ENCODE measurements around the gene YKT6.
"Not testable (repeated sequence)": the region's sequence is repeated elsewhere in the genome, so short reads cannot be mapped to it uniquely, and the experiment has no call there.

Gene YKT6

DNA sequence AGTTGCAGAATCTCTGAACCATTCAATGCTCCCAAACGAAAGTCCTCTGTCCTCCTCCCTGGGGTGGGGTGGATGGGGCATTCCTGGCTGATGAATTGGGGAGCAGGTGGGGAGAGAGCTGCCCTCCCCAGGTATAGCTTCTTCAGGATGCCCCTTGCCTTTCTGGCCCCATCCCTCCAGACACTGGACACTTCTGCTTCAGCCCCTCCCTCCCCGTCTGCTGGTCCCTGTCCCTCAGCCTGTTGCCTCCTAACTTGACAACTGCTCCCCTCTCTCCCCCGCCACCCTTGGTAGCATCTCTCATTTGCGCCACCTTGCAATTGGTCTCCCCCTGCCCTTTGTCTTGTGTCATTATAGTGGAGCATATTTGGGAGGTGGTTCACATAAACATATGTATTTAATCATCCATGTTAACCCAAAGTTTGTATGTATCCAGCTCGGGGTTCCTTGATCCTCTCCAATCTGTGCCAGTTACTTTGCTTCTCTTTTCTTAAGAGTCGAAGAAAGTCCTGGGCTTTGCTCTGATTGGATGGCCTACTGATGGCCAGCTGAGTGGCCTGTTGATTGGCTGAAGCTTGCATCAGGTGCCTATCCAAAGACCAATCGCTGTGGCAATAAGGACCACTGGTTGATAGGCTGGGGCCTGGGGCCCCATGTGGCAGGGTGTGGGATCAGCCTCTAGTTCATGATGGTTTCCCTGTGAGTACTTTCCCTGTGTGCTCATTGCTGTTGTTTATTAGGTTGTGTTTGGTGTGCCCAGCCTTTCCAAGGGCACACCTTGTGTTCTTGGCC lies 7.6 kb upstream of the YKT6 start:
- no peak for DNase-seq (ENCODE audit: low spot score)

DNA sequence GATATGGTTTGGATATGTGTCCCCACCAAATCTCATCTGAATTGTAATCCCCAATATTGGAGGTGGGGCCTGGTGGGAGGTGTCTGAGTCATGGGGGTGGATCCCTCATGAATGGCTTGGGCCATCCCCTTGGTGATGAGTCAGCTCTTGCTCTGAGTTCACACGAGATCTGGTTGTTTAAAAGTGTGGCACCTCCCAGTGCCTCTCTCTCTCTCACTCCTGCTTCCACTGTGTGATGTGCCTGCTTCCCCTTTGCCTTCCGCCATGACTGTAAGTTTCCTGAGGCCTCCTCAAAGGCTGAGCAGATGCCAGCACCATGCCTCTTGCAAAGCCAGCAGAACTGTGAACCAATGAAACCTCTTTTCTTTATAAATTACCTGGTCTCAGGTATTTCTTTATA lies 6.7 kb upstream of the YKT6 start:
- DNase-seq (ENCODE audit: low spot score): no peak

DNA sequence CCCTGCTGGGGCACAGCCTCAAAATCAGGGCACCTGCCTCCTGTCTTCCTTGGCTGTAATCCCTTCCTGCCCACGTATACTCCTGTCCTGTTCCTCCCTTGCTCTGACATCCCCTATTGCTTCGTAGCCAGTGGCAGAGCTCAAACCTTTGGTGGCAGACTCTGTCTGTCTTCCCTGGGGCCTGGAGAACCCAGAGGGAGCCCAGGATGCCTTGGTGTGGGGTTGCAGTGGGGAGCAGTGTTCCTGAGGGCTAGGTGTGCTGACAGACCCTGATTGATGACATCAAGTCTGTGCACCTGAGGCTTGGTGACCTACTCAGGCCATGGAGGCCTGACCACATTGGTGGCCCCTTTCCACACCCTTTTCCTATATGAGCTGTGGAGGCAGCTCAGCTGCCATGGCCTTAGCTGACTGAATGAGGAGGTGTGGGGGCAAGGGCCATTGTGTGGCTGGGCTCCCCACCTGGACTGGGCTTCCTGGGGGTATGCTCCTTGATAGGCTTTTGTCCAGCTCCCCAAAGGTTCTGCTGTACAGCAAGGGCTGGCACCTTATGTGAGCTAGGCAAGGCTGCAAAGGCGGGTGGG lies 6.1 kb upstream of the YKT6 start:
- no peak for DNase-seq (ENCODE audit: low spot score)

DNA sequence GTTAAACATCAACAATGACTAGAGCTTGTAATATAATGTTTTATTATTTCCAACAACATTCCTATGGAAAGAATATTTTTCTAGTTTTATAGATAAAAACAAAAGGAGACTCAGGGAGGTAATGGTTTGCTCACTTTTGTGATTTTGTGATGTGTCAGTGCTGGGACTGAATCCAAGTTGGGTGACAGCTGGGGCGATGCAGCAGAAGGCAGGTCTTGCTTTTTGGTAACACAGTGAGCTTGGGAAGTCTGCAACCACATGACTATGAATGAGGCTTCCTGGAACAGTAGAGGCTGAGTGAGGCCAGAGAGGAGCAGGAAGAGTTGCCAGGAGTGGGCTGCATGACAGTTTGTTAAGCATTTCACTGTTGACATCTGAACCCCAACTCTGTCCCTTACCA lies 4.9 kb upstream of the YKT6 start:
- no peak for DNase-seq (ENCODE audit: low spot score)

DNA sequence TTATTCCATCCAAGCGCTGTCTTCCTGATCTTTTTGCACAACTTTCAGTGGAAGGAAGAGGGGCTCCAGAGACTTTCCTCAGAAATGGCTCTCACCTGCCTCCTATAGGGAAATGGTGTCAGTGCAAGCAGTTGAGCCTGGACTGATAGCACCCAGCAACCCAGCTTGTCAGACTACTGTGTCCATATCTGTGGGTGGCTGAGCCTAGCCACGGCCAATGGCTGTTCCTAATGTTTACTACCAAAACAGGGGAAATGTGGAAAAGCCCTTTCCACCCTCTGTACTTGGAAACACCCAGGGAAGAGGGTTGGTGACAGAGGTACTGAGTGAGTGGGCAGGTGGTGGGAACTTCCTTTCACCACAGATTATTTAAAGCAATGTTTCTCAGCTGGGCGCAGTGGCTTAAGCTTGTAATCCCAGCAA lies 4.3 kb upstream of the YKT6 start:
- peak; percentile 26 for DNase-seq (ENCODE audit: low spot score)

DNA sequence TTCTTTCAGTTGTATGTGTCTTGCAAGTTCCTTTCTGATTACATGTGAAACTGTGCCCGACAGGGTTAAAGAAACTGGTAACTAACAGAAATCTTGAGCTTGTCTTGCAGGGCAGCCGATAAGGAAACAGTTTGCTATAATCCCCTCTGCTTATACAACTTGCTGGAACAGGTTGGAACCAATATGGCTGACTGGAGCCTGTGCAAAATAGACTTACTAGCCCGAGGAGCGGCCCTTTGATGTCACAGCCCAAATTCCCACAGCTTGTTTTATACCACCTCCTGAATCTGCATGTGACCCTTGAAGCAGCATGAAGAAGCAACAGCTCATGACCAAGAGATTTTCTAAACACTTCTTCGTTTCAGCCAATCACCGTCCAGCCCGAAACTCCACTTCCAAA lies 3.3 kb upstream of the YKT6 start:
- DNase-seq (ENCODE audit: low spot score): no peak

DNA sequence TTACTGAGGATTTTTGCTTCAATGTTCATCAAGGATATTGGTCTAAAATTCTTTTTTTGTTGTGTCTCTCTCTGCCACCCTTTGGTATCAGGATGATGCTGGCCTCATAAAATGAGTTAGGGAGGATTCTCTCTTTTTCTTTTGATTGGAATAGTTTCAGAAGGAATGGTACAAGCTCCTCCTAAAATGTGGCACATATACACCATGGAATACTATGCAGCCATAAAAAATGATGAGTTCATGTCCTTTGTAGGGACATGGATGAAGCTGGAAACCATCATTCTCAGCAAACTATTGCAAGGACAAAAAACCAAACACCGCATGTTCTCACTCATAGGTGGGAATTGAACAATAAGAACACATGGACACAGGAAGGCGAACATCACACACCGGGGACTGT lies 615 bp upstream of the YKT6 start:
- not testable (repeated sequence) for DNase-seq (ENCODE audit: low spot score)

DNA sequence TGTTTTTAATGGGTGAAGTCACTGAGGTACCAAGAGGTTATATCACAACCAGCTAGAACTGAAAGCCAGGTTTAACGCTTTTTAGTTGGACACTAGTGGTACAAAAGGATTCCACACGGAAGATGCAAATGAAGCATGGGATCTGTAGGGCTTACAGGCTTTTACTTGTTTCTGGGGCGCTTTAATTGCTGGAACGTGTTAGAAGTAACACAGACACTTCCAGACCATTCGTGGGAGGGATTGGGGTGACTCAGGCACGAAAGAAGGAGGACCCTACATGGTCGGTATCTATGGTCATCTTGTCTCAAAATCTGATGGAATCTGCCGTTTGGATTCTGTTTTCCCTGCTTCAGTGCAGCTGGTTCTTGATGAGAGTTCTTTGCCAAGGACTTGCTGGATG lies 1.0 kb downstream of the YKT6 start:
- no peak for DNase-seq (ENCODE audit: low spot score)

DNA sequence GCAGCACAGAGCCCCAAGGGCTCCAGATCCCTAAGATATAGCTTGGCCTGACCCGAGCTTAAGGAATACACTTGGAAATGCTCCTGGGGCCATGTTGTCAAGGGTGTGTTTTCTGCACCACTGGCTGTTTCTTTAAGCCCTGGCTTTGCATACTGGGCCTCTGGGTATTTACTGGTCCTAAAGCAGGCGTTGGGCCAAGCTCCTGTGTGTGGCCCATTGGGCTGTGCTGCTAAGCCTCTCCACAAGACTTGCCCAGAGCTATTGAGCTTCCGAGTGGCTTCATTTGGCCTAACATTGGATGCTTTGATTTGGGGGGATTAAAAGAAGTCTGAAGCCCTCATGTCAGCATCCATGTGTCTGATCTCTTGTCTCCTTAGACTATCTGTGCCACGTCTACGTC lies 5.2 kb downstream of the YKT6 start:
- no peak for DNase-seq (ENCODE audit: low spot score)

DNA sequence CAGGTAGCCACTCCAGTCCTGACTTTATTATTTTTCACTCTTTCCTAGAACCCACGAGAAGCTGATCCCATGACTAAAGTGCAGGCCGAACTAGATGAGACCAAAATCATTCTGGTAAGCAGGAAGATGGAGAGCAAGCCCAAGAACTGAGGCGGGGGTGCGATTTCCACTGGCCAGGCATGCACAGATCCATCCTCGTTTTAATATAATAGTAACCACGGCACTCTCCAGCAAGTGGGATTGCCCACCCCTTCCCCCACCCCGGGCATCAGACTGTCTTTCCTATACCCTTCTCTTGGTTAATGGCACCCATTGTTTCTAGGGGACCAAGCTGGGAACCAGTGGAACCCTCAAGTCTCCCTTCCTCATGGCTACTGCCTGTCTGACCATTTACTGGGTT lies 7.3 kb downstream of the YKT6 start:
- DNase-seq (ENCODE audit: low spot score): no peak

DNA sequence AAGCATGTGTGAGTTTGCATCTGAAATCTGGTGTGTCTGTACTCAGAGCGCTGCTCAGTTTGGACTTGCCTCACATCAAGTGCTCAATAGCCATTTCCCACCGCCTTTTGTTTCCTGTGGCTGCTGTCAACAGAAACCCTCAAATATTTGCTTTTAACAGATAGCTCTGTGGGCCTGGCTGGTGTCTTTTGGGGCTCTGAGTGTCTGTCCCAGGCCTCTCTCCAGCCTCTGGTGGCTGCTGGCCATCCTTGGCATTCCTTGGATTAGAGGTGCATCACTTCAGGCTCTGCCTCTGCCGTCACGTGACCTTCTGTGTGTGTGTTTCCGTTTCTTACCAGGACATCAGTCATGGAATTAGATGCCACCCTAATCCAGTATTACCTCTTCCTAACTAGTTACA lies 9.3 kb downstream of the YKT6 start:
- DNase-seq (ENCODE audit: low spot score): no peak

DNA sequence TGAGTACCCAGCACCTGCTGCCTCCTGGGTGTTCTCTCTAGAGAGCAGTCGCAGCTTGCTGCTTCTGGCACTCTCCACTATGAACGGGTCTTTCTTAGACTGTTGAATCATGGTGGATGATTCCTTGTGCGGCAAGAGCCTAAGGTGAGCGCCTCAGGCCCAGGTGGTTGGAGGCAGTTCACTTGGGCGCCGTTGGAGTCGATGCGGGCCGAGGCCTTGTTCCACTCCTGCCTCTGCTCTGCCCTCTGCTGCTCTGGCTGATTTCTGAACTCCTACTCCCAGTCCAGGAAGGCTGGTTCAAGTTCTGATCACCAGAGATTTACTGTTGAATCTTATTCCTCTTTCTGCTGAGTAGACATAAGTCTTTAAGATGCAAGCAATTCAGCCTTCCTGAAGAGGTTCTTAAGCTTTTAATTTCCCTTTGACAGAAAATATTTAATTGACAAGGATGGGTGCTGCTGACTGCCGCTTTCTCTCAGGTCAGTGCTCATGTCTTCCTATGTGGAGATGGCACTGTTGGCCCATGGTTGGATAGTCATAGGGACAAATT lies 10.4 kb downstream of the YKT6 start:
- DNase-seq (ENCODE audit: low spot score): no peak

DNA sequence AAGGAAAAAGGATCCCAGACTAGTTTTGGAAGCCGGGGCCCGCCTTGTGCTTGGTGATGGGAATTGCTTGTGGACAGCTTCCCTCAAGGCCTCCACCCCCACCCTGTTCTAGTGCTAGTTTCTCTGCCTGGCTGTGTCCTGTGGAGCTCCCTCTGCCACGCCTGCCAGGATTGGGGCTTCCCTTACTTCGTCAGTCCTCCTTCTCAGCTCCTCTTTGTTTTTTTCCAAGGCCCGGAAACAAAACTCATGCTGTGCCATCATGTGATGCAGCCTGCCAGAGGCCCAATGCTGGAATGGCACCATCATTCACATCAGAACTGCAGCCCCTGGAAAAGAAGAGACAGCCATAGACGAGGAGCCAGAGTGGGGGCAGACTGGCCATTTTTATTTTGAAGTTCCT lies 11.2 kb downstream of the YKT6 start:
- DNase-seq (ENCODE audit: low spot score): no peak

DNA sequence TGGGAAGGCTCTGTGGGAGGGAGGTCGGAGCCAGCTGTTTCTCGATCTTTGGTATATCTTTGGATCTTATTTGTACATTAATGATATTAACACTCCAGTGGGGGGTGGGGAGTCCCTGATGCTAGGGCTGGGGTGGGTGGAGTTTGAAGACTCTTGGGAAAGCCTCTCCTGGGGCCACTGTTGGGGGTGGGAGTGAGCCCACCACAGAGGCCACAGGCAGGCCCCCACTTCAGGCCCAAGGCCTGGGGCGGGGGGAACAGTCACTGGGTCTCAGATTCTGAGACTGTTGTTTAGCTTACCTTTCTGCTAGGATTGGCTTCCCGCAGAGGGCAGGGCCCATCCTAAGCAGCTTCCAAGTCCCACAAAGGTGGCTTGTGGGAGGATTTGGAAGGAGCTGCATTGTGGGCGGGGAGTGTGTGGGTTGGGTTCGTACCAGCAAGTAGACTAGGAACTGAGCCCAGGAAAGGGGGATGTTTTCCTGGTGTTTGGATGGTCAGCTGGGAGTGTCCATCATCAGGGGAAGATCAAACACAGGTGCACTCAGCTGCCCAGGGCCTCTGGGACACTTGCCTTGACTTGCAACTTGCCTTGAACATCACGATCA lies 11.9 kb downstream of the YKT6 start:
- DNase-seq (ENCODE audit: low spot score): no peak

DNA sequence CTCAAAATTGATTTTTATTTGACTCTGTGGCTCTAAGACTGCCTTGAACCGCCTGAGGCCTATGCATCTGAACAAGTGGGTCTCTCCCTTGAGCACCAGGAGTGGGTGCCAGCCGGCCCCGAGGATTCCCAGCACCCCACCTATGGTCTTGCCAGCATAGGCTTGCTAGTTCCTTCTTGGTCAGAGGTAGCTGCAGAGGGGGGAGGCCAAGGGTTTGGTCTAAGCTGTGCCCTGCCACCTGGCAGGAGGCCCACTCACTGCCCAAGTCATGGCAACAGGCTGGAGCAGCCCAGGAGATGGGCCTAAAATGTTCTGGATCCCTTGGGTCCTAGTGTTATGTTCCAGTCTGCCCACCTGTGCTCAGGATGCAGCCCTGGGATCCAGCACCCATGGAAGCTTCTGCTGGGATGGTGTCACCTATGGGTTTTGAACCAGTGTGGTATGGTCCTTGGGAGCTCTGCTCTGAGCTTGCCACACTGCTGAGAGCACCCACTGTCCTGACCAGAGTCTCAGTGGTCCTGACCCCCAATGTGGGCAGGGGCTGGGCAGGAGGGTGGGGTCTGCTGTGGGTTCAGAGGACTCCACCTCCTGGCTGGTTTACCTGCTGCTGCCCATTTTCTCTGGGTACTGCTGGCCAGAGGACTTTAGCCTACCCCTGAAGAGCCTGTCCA lies 12.6 kb downstream of the YKT6 start:
- no peak for DNase-seq (ENCODE audit: low spot score)

DNA sequence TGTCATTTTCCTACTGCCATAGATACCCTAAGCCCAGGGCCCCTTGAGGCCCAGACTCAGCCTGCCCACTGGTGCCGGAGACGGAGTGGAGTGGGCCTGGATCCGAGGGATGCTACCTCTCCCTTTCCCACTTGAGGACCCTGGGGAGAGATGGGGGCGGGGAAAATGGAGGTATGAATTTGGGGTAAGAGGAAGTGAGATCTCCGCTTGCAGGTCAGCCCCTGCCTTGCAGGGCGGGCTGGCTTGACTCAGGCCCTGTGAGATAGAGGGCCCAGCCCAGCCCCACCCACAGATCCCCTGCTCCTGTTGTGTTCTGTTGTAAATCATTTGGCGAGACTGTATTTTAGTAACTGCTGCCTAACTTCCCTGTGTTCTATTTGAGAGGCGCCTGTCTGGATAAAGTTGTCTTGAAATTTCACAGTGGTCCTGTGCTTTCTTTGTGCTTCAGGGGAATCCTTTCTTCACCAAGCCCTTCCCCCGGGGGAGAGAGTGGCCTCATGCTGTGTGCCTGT lies 13.2 kb downstream of the YKT6 start:
- no peak for DNase-seq (ENCODE audit: low spot score)

DNA sequence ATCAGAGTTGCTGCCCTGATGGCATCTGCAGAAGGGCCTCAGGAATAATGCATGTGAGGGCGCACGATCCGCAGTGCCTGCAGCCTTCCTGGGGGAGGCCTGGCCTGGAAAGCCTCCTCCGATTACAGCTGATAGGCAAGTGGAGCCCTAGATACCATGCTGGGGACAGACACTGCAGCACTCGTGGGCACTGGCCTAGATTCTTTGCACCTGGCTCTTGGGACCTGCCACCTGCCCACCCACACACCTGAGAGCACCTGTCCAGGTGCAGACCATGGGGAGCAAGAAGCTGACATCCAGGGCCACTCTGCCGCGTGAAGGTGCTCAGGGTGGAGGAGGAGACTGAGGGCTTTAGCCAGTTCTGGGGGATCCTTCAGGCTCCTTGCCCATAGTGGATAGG lies 14.8 kb downstream of the YKT6 start:
- no peak for DNase-seq (ENCODE audit: low spot score)

DNA sequence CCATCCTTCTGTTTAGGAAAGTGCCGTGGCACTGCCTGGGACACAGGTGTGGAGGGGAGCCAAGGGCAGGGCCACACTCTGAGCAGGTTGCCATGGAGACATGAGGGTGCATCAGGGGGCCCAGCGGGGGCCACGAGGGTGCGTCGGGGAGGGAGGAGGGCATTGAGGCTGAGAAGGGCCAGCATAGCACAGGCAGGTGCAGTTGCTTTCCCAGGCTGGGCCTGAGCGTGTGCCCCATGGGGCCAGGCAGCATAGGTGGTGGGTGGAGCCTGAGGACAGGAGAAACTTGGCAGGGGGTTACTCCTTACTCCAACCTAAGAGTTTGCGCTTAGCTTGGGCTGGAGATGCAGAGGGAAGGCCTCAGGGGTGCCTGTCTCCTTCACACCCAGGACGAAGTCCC lies 15.2 kb downstream of the YKT6 start:
- DNase-seq (ENCODE audit: low spot score): no peak

DNA sequence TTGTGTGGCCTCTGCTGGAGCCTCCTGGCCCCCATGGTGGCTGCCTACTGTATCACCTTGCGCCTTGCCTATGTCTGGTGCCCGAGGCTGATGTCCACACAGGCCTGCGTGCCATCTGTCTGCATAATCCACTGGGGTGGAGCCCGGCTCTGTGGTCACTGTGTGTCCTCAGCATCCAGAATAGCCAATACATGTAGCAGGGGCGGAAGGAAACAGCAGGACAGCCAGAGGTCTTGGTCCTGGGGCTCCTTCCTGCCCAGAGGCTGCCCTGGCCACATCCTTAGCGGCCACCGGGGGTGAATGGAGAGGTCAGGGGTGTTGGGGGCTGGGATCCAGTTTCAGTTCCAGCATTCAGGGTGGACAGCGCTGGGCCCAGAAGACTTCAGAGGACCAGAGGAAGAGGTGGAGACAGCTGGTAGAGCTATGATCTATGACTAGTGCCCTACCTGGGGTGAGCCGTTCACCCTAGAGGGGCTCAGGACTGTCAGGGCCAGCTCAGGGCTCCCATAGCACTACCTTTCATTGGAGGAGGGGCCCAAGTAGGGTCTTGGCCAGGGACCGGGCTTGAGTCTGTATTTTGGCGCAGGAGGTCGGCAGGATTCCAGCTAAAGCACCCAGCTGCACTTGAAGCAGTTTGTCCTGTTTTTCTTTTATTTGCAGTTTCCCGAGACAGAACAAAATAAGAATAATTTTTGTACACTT lies 15.9 kb downstream of the YKT6 start:
- DNase-seq (ENCODE audit: low spot score): no peak

DNA sequence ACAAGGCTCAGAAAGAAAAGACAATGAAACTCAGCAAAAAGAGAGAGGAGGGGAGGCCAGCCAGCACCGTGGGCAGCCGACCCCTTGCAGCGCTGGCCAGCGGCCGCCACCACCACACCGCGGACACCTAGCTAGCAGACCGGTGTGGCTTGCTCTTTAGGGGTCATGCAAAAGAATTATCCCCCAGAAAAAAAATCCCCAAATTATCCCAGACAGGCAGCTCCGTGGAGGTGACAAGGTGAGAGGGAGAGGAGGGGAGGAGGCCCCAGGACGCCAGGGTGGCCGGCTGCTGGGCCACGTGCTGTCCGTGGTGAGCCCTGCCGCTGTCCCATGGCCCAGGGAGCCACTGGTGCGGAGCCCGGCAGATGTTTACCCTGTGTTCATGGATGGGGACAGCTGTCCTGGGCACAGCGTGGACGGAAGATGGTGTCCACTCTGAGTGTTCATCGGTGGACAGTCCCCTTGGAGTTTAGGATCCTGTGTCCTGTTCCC lies 16.5 kb downstream of the YKT6 start:
- DNase-seq (ENCODE audit: low spot score): no peak

DNA sequence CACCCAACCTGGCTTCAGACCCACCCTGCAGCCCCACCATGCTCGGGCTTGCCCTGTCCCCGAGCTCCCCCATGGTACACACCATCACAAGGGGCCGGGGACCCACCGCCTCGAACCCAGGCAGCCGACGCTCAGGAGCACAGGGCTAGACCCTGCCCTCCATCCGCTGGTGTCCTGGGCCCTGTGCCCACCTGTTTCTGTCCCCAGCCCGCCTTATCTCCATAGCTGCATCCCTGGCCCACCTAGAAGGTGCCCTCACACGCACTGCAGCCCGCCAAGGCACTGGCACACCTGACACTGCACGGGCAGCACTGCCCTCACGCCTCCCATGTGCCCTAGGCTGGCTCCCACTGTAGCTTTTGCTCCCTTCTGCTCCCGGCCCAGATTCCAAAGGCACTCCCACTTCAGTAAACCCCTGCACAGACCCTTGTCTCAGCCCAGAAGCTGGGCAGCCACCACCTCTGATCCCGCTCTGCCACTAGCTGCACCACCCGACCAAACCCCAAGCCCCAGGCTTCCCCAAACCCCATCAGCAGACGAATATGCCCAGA lies 17.1 kb downstream of the YKT6 start:
- DNase-seq (ENCODE audit: low spot score): no peak
